Putamen (tissue), 1 donor: ENCODE results near the gene ZNF892.

Experiments used
- DNase-seq: peaks from one replicate; pipeline ENCODE4 v3.0.0-alpha.2; 2016; ENCODE audit warnings: low spot score

ZNF892 gene

GRCh38 chr2:95207111-95207961 lies at the start of gene ZNF892:
TSS of gene ZNF892 (plus strand) at chr2:95207521. CDS start at chr2:95207816, 295 bp downstream.
- peak; percentile 91 for DNase-seq

GRCh38 chr2:95158441-95158840 lies 48.9 kb upstream of the ZNF892 start:
- DNase-seq, result no peak

- peak; percentile 25 for DNase-seq
These were observed 48.3 kb upstream of the ZNF892 start for GRCh38 chr2:95158891-95159619.

GRCh38 chr2:95159690-95160449 lies 47.5 kb upstream of the ZNF892 start, which contains the start of gene ZNF514:
TSS of gene ZNF514 (minus strand) at chr2:95159848. CDS start at chr2:95153253, 6,595 bp downstream.
- DNase-seq, result peak; percentile 83

GRCh38 chr2:95165030-95165370 lies 42.3 kb upstream of the ZNF892 start:
- no peak for DNase-seq

DNA sequence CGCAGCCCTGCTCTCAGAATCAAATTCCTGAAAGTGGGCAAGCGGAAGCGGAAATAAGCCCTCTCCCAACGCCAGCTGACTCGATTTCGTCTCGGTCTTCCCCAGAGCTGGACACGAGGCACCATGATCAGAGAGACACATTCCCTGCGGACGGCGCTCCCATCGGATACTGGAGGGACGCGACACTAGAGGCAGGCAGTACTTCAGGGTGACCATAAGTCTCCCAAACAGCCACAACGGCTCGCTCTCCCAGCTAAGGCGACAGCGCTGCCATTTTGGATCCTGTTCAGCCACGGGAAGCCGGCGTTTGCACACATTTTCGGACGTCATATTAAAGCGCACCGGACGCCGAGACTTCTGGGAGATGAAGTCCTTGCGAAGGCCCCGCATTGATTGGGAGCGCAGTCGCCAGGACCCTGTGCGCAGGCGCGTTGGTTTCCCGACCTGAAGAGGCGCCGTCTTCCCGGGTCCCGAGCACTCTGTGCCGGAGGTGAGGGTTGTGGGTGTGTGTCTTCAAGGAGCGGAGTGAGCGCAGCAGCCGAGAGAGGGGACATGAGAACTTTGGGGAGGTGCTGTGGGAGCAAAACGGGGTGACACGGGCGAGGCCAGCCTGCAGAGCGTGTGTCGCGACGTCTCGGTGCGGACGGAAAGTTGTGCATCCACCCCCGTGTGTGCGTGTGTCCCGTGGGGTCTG lies 41.8 kb upstream of the ZNF892 start, which contains the start of gene ZNF2:
Gene ZNF2, plus strand, starts transcription at position 439 of the 694 bp plus-strand sequence. CDS start 10,418 bp downstream, outside the sequence.
- peak; percentile 98 for DNase-seq

DNA sequence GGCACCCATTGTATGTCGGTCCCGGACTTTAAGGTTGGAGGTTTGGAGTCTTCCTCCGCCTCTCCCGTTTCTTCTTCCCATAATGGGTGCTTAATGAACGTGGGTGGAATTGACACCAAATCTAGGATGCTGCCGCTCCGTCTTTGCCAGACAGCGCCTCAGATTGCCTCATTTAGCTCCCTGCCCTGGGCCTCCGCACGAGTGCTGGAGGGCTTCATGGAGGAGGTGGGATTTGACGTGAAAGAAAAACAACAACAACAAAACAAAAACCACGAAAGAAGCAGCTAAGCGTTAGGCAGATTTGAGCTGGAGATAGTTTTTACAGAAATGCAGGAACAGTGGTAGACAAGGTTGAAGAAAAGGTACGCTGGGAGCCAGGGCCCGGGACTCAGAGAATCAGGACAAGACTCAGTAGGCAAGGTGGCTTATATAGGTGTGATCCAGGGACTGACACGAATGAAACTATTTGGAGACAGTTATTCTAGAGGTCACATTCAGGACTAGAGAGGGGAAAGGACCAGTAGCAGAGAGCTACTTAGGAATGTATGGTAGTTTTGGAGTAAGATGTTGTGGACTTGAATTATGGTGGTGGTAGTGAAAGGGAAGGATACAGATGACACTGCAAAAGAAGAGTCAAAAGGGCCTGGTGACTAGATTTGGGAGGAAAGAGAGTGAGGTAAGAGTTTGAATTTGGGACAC lies 41.1 kb upstream of the ZNF892 start:
- DNase-seq, result no peak

DNA sequence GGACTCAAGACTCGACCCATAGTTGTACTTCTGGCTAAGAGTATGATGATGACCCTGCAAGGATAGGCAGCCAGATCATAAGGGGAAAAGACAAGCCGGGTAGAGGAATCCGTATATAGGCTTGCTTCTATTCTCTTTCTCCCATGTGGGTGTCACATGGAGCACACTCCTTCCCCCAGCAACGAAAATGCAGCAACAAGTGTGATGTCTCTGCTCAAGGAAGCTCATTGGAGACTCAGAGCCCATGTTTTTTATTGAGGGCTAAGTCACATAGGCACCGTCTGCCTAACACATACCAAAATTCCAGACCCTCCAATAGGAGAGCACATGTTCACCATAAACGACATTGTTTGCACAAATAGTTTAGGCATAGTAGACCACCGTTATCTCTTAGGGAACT lies 35.4 kb upstream of the ZNF892 start:
- no peak for DNase-seq

- no peak for DNase-seq
These were observed 33.2 kb upstream of the ZNF892 start for GRCh38 chr2:95174031-95174542.

DNA sequence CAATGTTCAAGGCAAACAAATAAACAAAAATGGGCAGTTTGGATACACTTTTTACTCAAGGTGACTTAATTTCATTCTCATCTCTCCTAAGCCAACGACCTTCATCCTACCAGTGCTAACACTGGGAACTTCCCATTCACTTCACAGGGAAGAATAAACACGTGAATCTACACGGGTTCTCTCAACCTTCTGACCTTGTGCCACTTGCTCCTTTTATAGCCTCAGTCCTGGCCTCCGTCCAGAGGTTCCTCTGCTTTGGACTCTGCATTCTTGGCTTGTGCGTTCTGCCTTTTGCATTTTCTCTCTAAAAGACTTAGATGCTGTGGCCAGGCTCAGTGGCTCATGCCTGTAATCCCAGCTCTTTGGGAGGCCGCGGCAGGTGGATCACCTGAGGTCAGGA lies 27.9 kb upstream of the ZNF892 start:
- no peak for DNase-seq

- no peak for DNase-seq
These were observed 25.5 kb upstream of the ZNF892 start for GRCh38 chr2:95181774-95182173.

DNA sequence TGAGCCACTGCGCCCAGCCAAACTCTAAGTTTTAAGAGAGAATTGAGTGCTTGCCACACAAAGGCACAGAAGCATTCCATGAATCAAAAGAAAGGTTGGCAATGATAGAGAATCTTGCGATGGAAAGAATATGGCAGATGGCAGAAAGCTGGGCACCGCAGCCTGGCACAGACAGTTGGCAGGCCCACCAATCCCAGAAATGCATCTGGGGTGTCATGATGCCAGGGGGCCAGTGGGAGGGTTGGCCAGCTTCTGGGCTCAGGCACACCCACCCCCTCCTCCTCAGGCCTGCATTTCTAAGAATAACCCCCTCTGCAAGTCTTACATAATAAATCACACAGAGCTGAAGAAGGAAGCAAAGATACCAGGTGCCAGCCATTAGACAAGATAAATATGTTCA lies 22.1 kb upstream of the ZNF892 start:
- DNase-seq, result no peak

- no peak for DNase-seq
These were observed 21.3 kb upstream of the ZNF892 start for GRCh38 chr2:95185973-95186372.

GRCh38 chr2:95192956-95193355 lies 14.4 kb upstream of the ZNF892 start:
- peak; percentile 37 for DNase-seq

DNA sequence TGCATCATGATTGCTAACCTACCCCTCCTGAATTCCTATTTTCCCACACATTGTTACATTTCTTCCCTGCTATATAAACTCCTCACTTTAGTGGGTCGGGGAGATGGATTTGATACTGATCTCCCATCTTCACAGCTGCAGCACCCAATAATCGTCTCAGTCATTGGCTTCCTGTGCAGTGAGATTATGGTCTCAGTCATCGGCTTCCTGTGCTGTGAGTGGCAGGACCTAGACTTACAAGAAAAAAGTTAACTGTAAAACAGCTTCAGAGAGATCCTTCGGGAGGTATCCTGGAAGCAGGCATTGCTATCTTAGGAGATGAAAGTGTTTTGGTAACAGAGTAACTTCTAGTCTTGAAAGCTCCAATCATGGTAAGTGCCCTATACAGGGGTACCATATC lies 3.4 kb upstream of the ZNF892 start:
- DNase-seq, result no peak

DNA sequence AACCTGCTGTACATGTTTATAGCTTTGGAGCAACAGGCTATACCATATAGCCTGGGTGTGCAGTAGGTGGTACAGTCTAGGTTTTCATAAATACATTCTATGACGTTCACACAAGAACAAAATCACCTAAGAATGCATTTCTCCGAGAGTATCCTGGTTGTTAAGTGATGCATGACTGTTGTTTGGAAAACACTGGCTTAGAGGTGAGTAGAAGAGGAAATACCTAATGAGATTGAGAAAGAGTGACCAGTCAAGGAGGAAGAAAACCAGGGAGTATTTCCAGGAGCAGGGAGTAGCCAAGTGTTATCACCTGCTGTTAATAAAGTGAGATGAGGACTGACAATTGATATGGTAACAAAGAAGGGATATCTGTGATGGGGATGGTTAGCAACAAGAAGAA lies 2.9 kb upstream of the ZNF892 start:
- no peak for DNase-seq

- no peak for DNase-seq
These were observed 1.2 kb upstream of the ZNF892 start for GRCh38 chr2:95206096-95206495.

GRCh38 chr2:95208106-95208505 lies 785 bp downstream of the ZNF892 start:
- no peak for DNase-seq

- DNase-seq, result no peak
These were observed 7.8 kb downstream of the ZNF892 start for GRCh38 chr2:95215018-95215612.

DNA sequence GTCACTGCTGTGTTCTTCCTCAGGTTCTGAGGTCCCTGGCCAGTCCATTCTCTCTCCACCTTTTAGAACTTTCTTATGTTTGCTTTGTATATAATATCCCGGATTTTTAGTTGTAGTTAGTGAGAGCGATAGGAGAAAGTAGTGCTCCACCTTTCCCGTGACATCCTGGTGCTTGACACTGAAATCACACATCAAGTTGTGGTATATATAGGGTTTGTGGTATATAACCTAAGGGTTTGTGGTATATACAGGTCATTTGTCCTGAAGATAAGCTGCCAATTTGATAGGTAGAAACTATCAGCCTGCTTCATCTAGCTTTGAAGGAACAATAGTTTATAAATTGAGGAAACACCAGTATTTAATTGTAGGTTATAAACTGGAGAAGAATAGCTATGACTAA lies 13.1 kb downstream of the ZNF892 start:
- no peak for DNase-seq

- no peak for DNase-seq
These were observed 18.3 kb downstream of the ZNF892 start for GRCh38 chr2:95225658-95226057.
